Trophoblast cell (in vitro differentiated cells and primary cell): Measurements from ENCODE around the gene APOL1.

Experiments used
- DNase-seq, 2 donors: peaks; one replicate each; pipeline ENCODE4 v3.0.0-alpha.2; 2016
- H2AFZ ChIP-seq: 2 replicates; pipeline ENCODE4 v1.6.1; 2013; ENCODE audit warnings: low read length, moderate library complexity, mild to moderate bottlenecking; ENCODE audit not compliant: insufficient read depth, poor library complexity
- H2AK5ac ChIP-seq: 2 replicates; pipeline ENCODE4 v1.6.1; 2013; ENCODE audit warnings: mild to moderate bottlenecking, low read length
- H2BK120ac ChIP-seq: 2 replicates; pipeline ENCODE4 v1.6.1; 2013; ENCODE audit warnings: low read length, mild to moderate bottlenecking, moderate library complexity; ENCODE audit not compliant: insufficient read depth, poor library complexity
- H2BK12ac ChIP-seq: 2 replicates; pipeline ENCODE4 v1.6.1; 2013; ENCODE audit warnings: mild to moderate bottlenecking, low read length, moderate library complexity
- H2BK5ac ChIP-seq: 2 replicates; pipeline ENCODE4 v1.6.1; 2013; ENCODE audit warnings: low read length, low read depth, moderate library complexity, mild to moderate bottlenecking; ENCODE audit not compliant: poor library complexity
- H3K14ac ChIP-seq: 2 replicates; pipeline ENCODE4 v1.6.1; 2013; ENCODE audit warnings: mild to moderate bottlenecking, low read length
- H3K18ac ChIP-seq: 2 replicates; pipeline ENCODE4 v1.6.1; 2013; ENCODE audit warnings: mild to moderate bottlenecking, low read length
- H3K23ac ChIP-seq: 2 replicates; pipeline ENCODE4 v1.6.1; 2013; ENCODE audit warnings: low read length
- H3K27ac ChIP-seq: 2 replicates; pipeline ENCODE4 v1.5.1; 2013; ENCODE audit warnings: low read depth, mild to moderate bottlenecking, inconsistent platforms, low read length, moderate library complexity
- H3K27me3 ChIP-seq: 2 replicates; pipeline ENCODE4 v1.6.1; 2013; ENCODE audit warnings: inconsistent platforms, mild to moderate bottlenecking, low read length, moderate library complexity; ENCODE audit not compliant: insufficient read depth
- H3K36me3 ChIP-seq, 2 experiments: 1 replicate in 1 of 2; 2 replicates in 1 of 2; pipeline ENCODE4 v1.6.1; 2013; ENCODE audit warnings: low read length in 2 of 2, mild to moderate bottlenecking in 2 of 2, moderate library complexity in 1 of 2; ENCODE audit not compliant: insufficient read depth in 2 of 2, control insufficient read depth in 1 of 2
- H3K4ac ChIP-seq: 2 replicates; pipeline ENCODE4 v1.6.1; 2013; ENCODE audit warnings: low read depth, mild to moderate bottlenecking, low read length, moderate library complexity
- H3K4me1 ChIP-seq, 2 experiments: 1 replicate in 1 of 2; 2 replicates in 1 of 2; pipeline ENCODE4 v1.6.1; 2013; ENCODE audit warnings: low read length in 2 of 2, mild to moderate bottlenecking in 2 of 2, moderate library complexity in 1 of 2; ENCODE audit not compliant: insufficient read depth in 2 of 2, control insufficient read depth in 1 of 2
- H3K4me2 ChIP-seq: 2 replicates; pipeline ENCODE4 v1.6.1; 2013; ENCODE audit warnings: inconsistent platforms, mild to moderate bottlenecking, low read length, moderate library complexity
- H3K4me3 ChIP-seq: 2 replicates; pipeline ENCODE4 v1.5.1; 2013; ENCODE audit warnings: mild to moderate bottlenecking, low read depth, low read length, inconsistent platforms
- H3K79me1 ChIP-seq: one replicate; pipeline ENCODE4 v1.6.1; 2013; ENCODE audit warnings: low read length
- H3K79me2 ChIP-seq: 2 replicates; pipeline ENCODE4 v1.6.1; 2013; ENCODE audit warnings: low read length, mild to moderate bottlenecking; ENCODE audit not compliant: control insufficient read depth, insufficient read depth, poor library complexity
- H3K9ac ChIP-seq: 2 replicates; pipeline ENCODE4 v1.6.1; 2013; ENCODE audit warnings: mild to moderate bottlenecking, low read length
- H3K9me3 ChIP-seq: 2 replicates; pipeline ENCODE4 v1.6.1; 2013; ENCODE audit warnings: low read depth, mild to moderate bottlenecking, control low read depth, inconsistent platforms, low read length; ENCODE audit not compliant: insufficient read depth
- H4K12ac ChIP-seq: 2 replicates; pipeline ENCODE4 v1.6.1; 2013; ENCODE audit warnings: low read depth, mild to moderate bottlenecking, low read length, moderate library complexity
- H4K8ac ChIP-seq: 2 replicates; pipeline ENCODE4 v1.6.1; 2013; ENCODE audit warnings: low read depth, mild to moderate bottlenecking, low read length, moderate library complexity
- H4K91ac ChIP-seq: one replicate; pipeline ENCODE4 v1.6.1; 2013; ENCODE audit warnings: low read depth, mild to moderate bottlenecking, low read length, moderate library complexity
- WGBS: extraction: QIAGEN DNeasy Blood & Tissue Kit; methylation state at CpG from one replicate; pipeline ENCODE4 v1.1.7; 2013; ENCODE audit warnings: missing lambda C conversion rate; ENCODE audit not compliant: insufficient read length, insufficient coverage; ENCODE audit errors: extremely low coverage; 5-methylcytosine and 5-hydroxymethylcytosine counted together

The APOL1 gene

GRCh38 chr22:36285017-36285416 lies 32.1 kb downstream of the APOL1 start:
- Histone ChIP-seq H3K4ac (no peak overlapping the region), H3K79me1 (no peaks in the 10 kb centered on the region)

GRCh38 chr22:36285545-36285944 lies 32.6 kb downstream of the APOL1 start:
- Histone ChIP-seq H3K27ac (no peak overlapping the region), H3K9ac (no peak overlapping the region), H3K4me3 (no peak overlapping the region), H4K91ac (no peak overlapping the region), H2AK5ac (no peak overlapping the region), H3K4me2 (no peak overlapping the region), H4K8ac (no peak overlapping the region), H3K79me1 (no peaks in the 10 kb centered on the region), H2AFZ (no peak overlapping the region), H3K27me3 (no peaks in the 10 kb centered on the region), H3K4ac (no peak overlapping the region), H3K79me2 (no peaks in the 10 kb centered on the region), H4K12ac (no peak overlapping the region), H3K9me3 (peaks cover 1% of the 10 kb centered on the region), H3K4me1 (no peaks in the 10 kb centered on the region), H2BK5ac (no peak overlapping the region), H3K14ac (no peak overlapping the region), H3K36me3 (peaks cover 81 to 89% of the 10 kb centered on the region in 2 experiments), H3K18ac (peak overlapping the region; percentile 51), H2BK120ac (no peak overlapping the region), H2BK12ac (no peak overlapping the region), H3K23ac (no peak overlapping the region)
- DNase-seq: no peak
- no CpG with 5 or more reads among the region's 21 CpGs for WGBS

More at GRCh38 chr22:36285017-36285416, 32.1 kb downstream of the APOL1 start:
- H2BK120ac ChIP-seq: no peak overlapping the region
- H3K4me2 ChIP-seq: no peak overlapping the region
- no peak overlapping the region for H2AK5ac ChIP-seq
- no peak overlapping the region for H2BK12ac ChIP-seq
- WGBS: no CpG with 5 or more reads among the region's 12 CpGs
- no peak overlapping the region for H3K27ac ChIP-seq
- H4K8ac ChIP-seq: no peak overlapping the region
- H3K36me3 ChIP-seq: peaks cover 81 to 90% of the 10 kb centered on the region in 2 experiments
- no peak overlapping the region for H2BK5ac ChIP-seq
- no peak overlapping the region for H3K9ac ChIP-seq
- no peak overlapping the region for H3K14ac ChIP-seq
- H3K4me1 ChIP-seq: no peaks in the 10 kb centered on the region
- H3K4me3 ChIP-seq: no peak overlapping the region
- no peak overlapping the region for H2AFZ ChIP-seq
- no peak overlapping the region for H3K23ac ChIP-seq
- no peaks in the 10 kb centered on the region for H3K79me2 ChIP-seq
- H3K9me3 ChIP-seq: peaks cover 1% of the 10 kb centered on the region
- H3K18ac ChIP-seq: no peak overlapping the region
- no peak overlapping the region for H4K12ac ChIP-seq
- no peaks in the 10 kb centered on the region for H3K27me3 ChIP-seq
- no peak for DNase-seq
- H4K91ac ChIP-seq: no peak overlapping the region

- Histone ChIP-seq H4K12ac (no peak overlapping the region), H3K9me3 (peaks cover 1% of the 10 kb centered on the region), H2AFZ (no peak overlapping the region), H3K18ac (no peak overlapping the region), H3K4me3 (no peak overlapping the region), H3K27ac (no peak overlapping the region), H3K4ac (no peak overlapping the region), H3K36me3 (peaks cover 79 to 83% of the 10 kb centered on the region in 2 experiments), H3K4me1 (no peaks in the 10 kb centered on the region), H2BK12ac (peak overlapping the region; percentile 2), H2BK5ac (no peak overlapping the region), H2AK5ac (no peak overlapping the region), H3K79me2 (no peaks in the 10 kb centered on the region), H3K4me2 (no peak overlapping the region), H3K27me3 (no peaks in the 10 kb centered on the region), H3K9ac (no peak overlapping the region), H4K8ac (no peak overlapping the region), H3K23ac (no peak overlapping the region), H3K79me1 (no peaks in the 10 kb centered on the region), H3K14ac (no peak overlapping the region), H4K91ac (no peak overlapping the region), H2BK120ac (no peak overlapping the region)
- DNase-seq: peak; percentile 67 to 78
- WGBS: no CpG with 5 or more reads among the region's 28 CpGs
Observed at GRCh38 chr22:36286096-36286957, 33.4 kb downstream of the APOL1 start.

GRCh38 chr22:36287881-36288515 lies 35.1 kb downstream of the APOL1 start:
- no CpG with 5 or more reads among the region's 20 CpGs for WGBS
- no peak overlapping the region for H3K4me3 ChIP-seq
- no peak overlapping the region for H2BK12ac ChIP-seq
- peaks cover 8% of the 10 kb centered on the region for H3K9me3 ChIP-seq
- H4K8ac ChIP-seq: no peak overlapping the region
- no peak overlapping the region for H4K91ac ChIP-seq
- no peak overlapping the region for H2AFZ ChIP-seq
- H3K79me1 ChIP-seq: no peaks in the 10 kb centered on the region
- H3K14ac ChIP-seq: no peak overlapping the region
- no peak overlapping the region for H3K18ac ChIP-seq
- H3K23ac ChIP-seq: no peak overlapping the region
- H2BK5ac ChIP-seq: no peak overlapping the region
- H3K4me2 ChIP-seq: no peak overlapping the region
- no peak overlapping the region for H3K27ac ChIP-seq
- no peak for DNase-seq
- peaks cover 79 to 82% of the 10 kb centered on the region in 2 experiments for H3K36me3 ChIP-seq
- no peak overlapping the region for H2BK120ac ChIP-seq
- no peak overlapping the region for H2AK5ac ChIP-seq
- no peaks in the 10 kb centered on the region for H3K27me3 ChIP-seq
- H3K4me1 ChIP-seq: no peaks in the 10 kb centered on the region
- no peak overlapping the region for H3K9ac ChIP-seq
- no peaks in the 10 kb centered on the region for H3K79me2 ChIP-seq
- no peak overlapping the region for H4K12ac ChIP-seq
- no peak overlapping the region for H3K4ac ChIP-seq
